Ureter (tissue), 1 donor: ENCODE results near the gene RAP1GAP. TPM values are rescaled to one million over a fixed set of nuclear protein-coding genes. Genes with fewer than 3 reads are reported as not detected.
A peak's percentile ranks its signal among the peaks of the same experiment; 100 is the strongest.

Experiments used
- DNase-seq: peaks from one replicate; pipeline ENCODE4 v3.0.0-alpha.2; 2020; ENCODE audit warnings: low spot score
- total RNA-seq: library from RNA; stranded (reverse); gene quantifications from one replicate; pipeline ENCODE4 v1.2.4, GENCODE V29; 2023
- donor health status: DM: yes; HTN: yes; CAD: no.

The RAP1GAP gene
- total RNA-seq, 1 donor from 2014 or later, result 47.0 TPM

GRCh38 chr1:21610027-21610426 is 59.1 kb downstream of the RAP1GAP start:
- no peak for DNase-seq

- DNase-seq, result no peak
Observed at GRCh38 chr1:21608798-21609197, 60.4 kb downstream of the RAP1GAP start.

- peak; percentile 71 for DNase-seq
Observed at GRCh38 chr1:21607549-21608529, 61.3 kb downstream of the RAP1GAP start.

GRCh38 chr1:21605964-21606705 is 63.0 kb downstream of the RAP1GAP start:
- DNase-seq, result no peak

GRCh38 chr1:21605012-21605715 is 64.0 kb downstream of the RAP1GAP start:
- no peak for DNase-seq

DNA sequence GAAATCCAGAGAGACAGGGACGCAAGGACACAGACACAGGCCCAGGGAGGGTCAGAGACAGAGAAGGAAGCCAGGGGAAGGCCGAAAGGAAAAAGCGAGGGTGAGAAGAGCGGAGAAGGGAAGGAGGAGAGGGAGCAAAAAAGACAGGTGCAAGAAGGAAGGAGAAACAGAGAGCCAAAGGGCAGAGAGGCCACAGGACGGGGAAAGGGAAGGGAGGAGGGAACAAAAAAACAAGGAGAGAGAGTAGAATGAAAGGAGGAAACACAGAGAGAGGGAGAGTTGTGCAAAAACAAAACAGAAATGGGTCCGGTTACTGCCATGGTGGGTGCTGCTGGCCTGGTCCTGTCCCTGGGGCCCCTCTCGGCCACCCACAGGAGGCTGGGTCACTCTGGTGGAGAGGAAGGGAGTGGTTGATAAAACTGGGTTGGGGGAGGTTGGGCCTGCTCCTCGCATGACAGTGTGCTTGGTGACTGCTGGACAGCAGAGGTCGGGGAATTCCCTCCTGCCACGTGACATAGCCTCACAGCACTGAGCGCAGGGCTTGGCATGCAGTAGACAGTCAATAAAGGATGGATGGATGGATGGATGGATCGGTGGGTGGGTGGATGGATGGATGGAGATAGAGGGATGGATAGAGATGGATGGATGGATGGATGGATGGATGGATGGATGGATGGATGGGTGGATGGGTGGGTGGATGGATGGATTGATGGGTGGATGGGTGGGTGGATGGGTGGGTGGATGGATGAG is 64.8 kb downstream of the RAP1GAP start:
- no peak for DNase-seq

DNA sequence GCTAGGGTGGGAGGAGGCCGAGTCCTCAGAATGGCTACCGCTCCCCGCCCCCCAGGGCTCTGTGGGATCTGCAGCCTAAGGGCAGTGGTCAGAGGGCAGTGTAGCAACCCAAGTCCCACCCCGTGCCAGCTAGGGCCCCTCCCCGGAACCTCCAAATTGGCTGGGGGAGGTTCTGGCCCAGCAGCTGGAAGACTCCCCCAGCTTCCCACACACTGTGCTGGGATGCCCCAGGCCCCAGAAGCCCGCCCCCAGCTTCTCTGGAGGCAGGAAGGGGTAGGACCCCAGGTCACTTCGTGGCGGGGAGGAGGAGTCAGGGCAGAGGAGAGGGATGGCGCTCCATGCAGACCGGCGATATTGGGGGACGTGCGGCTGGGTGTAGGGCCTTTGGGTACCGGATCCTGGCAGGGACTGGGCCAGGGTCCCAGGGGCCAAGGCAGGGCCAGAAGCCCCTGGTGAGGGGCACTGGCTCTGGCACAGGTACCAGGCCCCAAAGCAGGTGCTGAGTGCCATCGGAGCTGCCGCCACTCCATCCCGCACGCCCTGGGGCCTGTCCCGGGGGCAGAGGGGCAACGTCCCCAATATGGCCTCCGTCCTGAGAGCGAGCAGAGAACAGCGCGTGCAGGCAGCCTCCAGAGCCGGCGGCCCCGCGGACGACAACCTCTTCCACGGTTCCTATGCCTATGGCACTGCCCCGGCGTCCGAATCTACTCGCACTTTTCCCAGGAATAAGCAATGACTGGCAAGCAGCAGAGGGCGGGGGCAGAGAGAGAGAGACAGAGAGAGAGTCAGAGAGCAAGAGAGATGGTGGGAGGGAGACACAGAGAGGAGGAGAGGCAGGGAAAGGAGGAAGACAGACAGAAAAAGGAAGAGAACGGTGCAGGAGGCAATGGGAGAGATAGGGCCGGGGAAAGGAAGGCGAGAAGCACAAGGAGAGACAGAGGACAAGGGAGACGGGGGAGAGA is 65.7 kb downstream of the RAP1GAP start:
- no peak for DNase-seq

DNA sequence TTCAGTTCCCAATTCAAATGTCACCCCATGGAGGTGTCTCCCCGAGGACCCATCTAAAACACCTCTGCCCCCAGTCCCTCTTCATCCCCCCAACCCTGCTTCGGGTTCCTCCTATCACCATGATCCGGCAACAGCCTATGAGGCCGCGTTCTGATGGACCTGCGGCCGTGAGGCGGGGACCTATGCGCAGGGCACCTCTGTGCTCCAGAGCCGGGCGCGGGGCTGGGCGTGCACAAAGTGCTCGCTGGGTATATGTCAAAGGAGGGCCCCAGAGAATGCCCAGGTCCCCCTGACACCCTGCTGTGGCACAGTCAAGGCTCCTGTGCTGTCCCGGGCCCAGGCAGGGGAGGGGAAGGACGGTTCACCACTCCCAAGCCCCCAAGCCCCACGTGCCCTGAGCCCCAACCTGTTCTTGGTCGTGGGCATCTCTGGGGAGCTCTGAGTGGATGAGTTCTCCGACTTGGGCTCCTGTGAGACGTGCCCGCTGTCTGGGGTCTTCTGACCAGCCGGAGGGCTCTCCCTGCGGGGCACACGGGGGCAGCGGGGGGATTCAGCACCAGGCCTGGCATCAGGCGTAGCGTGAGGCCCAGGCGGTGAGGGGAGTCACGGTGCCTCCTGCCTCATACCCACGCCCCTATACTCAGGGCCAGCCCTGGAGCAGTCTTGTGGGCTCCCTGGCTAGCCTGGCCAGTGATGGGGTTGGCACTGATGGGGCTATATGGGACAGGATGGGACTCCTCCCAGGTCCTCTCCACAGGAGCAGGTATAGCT is 67.7 kb downstream of the RAP1GAP start:
- DNase-seq, result no peak

DNA sequence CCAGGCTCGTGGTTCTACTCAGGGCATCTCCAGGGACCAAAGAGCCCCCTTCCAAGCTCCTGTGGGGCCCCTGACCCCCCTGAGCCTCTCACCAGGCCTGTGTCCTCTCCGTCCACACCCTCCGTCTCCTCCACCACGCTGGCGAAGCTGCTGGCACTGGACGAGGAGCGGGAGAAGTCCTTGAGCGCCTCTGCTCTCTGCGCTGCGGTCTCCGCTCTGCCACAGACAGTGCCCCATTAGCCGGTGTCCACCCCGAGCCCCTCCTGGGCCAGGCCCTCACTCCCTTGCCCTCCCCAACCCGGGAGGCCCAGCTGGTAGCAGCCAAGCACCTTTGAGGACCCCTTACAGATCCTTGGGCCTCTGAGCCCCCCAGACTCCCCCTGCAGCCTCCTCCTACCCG is 69.8 kb downstream of the RAP1GAP start:
- no peak for DNase-seq

DNA sequence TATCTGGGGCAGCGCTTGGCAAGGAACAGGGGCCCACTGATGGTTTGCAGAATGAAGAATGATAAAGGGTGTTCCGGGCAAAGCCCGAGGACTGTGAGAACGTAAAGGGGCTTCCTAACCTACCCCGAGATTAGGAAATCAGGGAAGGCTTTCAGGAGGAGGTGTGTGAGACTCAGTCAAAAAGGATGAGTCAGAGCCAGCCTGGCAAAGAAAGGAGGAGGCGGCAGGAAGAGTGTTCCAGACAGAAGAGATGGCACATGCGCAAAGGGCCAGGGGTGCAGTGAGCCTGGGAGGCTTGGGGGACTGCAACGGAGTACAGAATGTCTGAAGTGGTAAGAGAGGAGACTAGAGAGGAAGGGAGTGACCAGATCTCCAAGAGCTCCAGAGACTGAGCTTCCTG is 70.3 kb downstream of the RAP1GAP start:
- DNase-seq, result no peak

DNA sequence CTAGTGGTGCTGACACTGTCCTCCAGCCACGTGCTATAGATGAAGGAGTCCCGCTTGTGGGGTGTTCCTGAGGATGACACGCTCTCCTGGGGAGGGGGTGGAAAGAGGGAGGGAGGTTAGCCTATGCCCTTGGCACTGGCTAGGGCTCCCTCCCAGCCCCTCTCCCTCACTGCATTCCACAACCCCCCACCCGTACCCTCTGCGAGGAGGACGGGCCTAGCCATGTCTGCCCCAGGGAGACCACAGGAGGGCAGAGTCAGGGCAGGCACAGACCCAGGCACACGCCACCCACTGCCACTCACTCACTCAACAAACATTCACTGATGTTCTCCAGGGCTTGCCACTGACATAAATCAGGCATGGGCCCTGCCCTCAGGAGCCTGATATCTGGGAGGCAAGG is 70.7 kb downstream of the RAP1GAP start:
- no peak for DNase-seq

GRCh38 chr1:21597753-21598152 is 71.4 kb downstream of the RAP1GAP start:
- DNase-seq, result no peak

DNA sequence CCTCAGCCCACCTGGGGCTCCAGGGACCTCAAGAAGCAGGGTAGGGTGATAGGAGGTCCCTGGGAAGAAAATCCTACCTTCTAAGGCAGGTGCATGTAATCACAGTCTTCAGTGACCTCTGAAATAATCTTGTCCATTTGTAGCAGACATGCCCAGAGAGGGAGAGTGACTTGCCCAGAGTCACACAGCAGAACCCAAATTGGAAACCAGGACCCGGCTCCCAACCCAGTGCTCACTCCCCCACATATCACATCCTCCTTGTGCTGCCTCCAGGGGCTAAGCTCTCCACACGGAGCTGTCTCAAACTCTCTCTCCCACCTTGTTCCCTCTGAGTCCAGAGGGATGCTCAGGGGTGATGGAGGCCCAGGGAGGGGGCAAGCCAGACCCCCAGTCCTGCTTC is 72.5 kb downstream of the RAP1GAP start:
- no peak for DNase-seq

- DNase-seq, result no peak
Observed at GRCh38 chr1:21596174-21596573, 73.0 kb downstream of the RAP1GAP start.

- no peak for DNase-seq
Observed at GRCh38 chr1:21594935-21595897, 73.9 kb downstream of the RAP1GAP start.

- DNase-seq, result no peak
Observed at GRCh38 chr1:21594501-21594900, 74.7 kb downstream of the RAP1GAP start.

- no peak for DNase-seq
Observed at GRCh38 chr1:21593231-21593630, 75.9 kb downstream of the RAP1GAP start.
